Stimulated activated naive CD8-positive, alpha-beta T cell treated with anti-CD3 and anti-CD28 coated beads, Interleukin-15, Interleukin-2, amounts not matched to agents 100 ng/mL and 50 ng/mL, for 24 hours (primary cell): ENCODE results near the gene NPB.

Experiments used
- H3K27ac Mint-ChIP-seq: one replicate; pipeline ENCODE4 v1.8.0; 2021; ENCODE audit warnings: mild to moderate bottlenecking, mixed read lengths
- H3K27me3 Mint-ChIP-seq: one replicate; pipeline ENCODE4 v1.8.0; 2021; ENCODE audit warnings: mixed read lengths
- H3K36me3 Mint-ChIP-seq: one replicate; pipeline ENCODE4 v1.8.0; 2021; ENCODE audit warnings: low read depth, mixed read lengths
- H3K4me1 Mint-ChIP-seq: one replicate; pipeline ENCODE4 v1.8.0; 2021; ENCODE audit warnings: low read depth, mixed read lengths
- H3K4me3 Mint-ChIP-seq: one replicate; pipeline ENCODE4 v1.8.0; 2021; ENCODE audit warnings: mild to moderate bottlenecking, mixed read lengths
- H3K9me3 Mint-ChIP-seq: one replicate; pipeline ENCODE4 v1.8.0; 2021; ENCODE audit warnings: mixed read lengths

The NPB gene

GRCh38 chr17:81942167-81942553, 40.1 kb downstream of the NPB start:
- H3K27me3 Mint-ChIP-seq = peaks cover 5% of the 10 kb centered on the region
- H3K4me1 Mint-ChIP-seq = peaks cover 11% of the 10 kb centered on the region
- no peak overlapping the region for H3K27ac Mint-ChIP-seq
- no peaks in the 10 kb centered on the region for H3K36me3 Mint-ChIP-seq
- no peaks in the 10 kb centered on the region for H3K9me3 Mint-ChIP-seq
- no peak overlapping the region for H3K4me3 Mint-ChIP-seq

GRCh38 chr17:81944858-81945257, 42.8 kb downstream of the NPB start:
- peaks cover 5% of the 10 kb centered on the region for H3K27me3 Mint-ChIP-seq
- H3K36me3 Mint-ChIP-seq = no peaks in the 10 kb centered on the region
- H3K9me3 Mint-ChIP-seq = no peaks in the 10 kb centered on the region
- H3K4me3 Mint-ChIP-seq = no peak overlapping the region
- no peaks in the 10 kb centered on the region for H3K4me1 Mint-ChIP-seq
- H3K27ac Mint-ChIP-seq = no peak overlapping the region

GRCh38 chr17:81947189-81947588, 45.2 kb downstream of the NPB start, which contains the start of gene MYADML2:
Gene MYADML2, minus strand, starts transcription at chr17:81947233. Its CDS starts 5,492 bp downstream, at chr17:81941741.
- no peaks in the 10 kb centered on the region for H3K27me3 Mint-ChIP-seq
- no peaks in the 10 kb centered on the region for H3K9me3 Mint-ChIP-seq
- H3K4me1 Mint-ChIP-seq = no peaks in the 10 kb centered on the region
- no peaks in the 10 kb centered on the region for H3K36me3 Mint-ChIP-seq
- H3K4me3 Mint-ChIP-seq = no peak within 1 kb of the TSS
- no peak within 1 kb of the TSS for H3K27ac Mint-ChIP-seq

GRCh38 chr17:81948635-81949378, 46.8 kb downstream of the NPB start:
- Mint-ChIP-seq H3K4me3 (no peak overlapping the region), H3K4me1 (no peaks in the 10 kb centered on the region), H3K9me3 (no peaks in the 10 kb centered on the region), H3K27me3 (no peaks in the 10 kb centered on the region), H3K36me3 (no peaks in the 10 kb centered on the region), H3K27ac (no peak overlapping the region)

- Mint-ChIP-seq H3K4me1 (no peaks in the 10 kb centered on the region), H3K27ac (no peak overlapping the region), H3K9me3 (no peaks in the 10 kb centered on the region), H3K27me3 (no peaks in the 10 kb centered on the region), H3K4me3 (no peak overlapping the region), H3K36me3 (no peaks in the 10 kb centered on the region)
These were observed 48.5 kb downstream of the NPB start for GRCh38 chr17:81950501-81950900.

- H3K4me3 Mint-ChIP-seq = no peak overlapping the region
- H3K27me3 Mint-ChIP-seq = no peaks in the 10 kb centered on the region
- no peak overlapping the region for H3K27ac Mint-ChIP-seq
- no peaks in the 10 kb centered on the region for H3K4me1 Mint-ChIP-seq
- H3K36me3 Mint-ChIP-seq = no peaks in the 10 kb centered on the region
- no peaks in the 10 kb centered on the region for H3K9me3 Mint-ChIP-seq
These were observed 50.0 kb downstream of the NPB start for GRCh38 chr17:81951785-81952684.
